GM12878 (cell line): ENCODE data around the gene KATNIP. TPM values are rescaled to one million over a fixed set of nuclear protein-coding genes. Genes with fewer than 3 reads are reported as not detected.
A peak's percentile ranks its signal among the peaks of the same experiment; 100 is the strongest.

Experiments used
- CBX5 ChIP-seq: sonication (generic); IDR thresholded peaks from 2 replicates; pipeline ENCODE4 v1.6.1; 2016; ENCODE audit warnings: low read depth, moderate library complexity, mild to moderate bottlenecking, inconsistent platforms
- CEBPB ChIP-seq, 2 experiments: fragments of 150-350 bp in 1 of 2; IDR thresholded peaks; 2 replicates each; pipeline ENCODE4 v1.6.1; 2012 to 2014; ENCODE audit warnings: low read depth in 2 of 2, low read length in 2 of 2, borderline replicate concordance in 1 of 2, inconsistent platforms in 1 of 2
- CREM ChIP-seq: IDR thresholded peaks from 2 replicates; pipeline ENCODE4 v1.6.1; 2014; ENCODE audit warnings: antibody characterized with exemption, low read depth
- EZH2 ChIP-seq: IDR thresholded peaks from 2 replicates; pipeline ENCODE4 v1.6.1; 2012; ENCODE audit warnings: low read depth, mild to moderate bottlenecking, control low read depth, inconsistent platforms, low read length, borderline replicate concordance; ENCODE audit not compliant: control insufficient read depth
- FOXK2 ChIP-seq: fragments of 450-650 bp; IDR thresholded peaks from 2 replicates; pipeline ENCODE4 v1.6.1; 2017; ENCODE audit warnings: mild to moderate bottlenecking, moderate library complexity
- HDAC6 ChIP-seq: fragments of 200-600 bp; sonication (generic); IDR thresholded peaks from one replicate; pipeline ENCODE4 v1.8.0; 2017; ENCODE audit warnings: antibody characterized with exemption; ENCODE audit not compliant: unreplicated experiment
- IKZF1 ChIP-seq: fragments of 450-650 bp; conservative IDR thresholded peaks from 2 replicates; pipeline ENCODE4 v1.6.1; 2017; ENCODE audit warnings: antibody characterized with exemption, mild to moderate bottlenecking
- IRF4 ChIP-seq: IDR thresholded peaks from 2 replicates; pipeline ENCODE4 v1.6.1; 2011; ENCODE audit warnings: low read depth, low read length
- JUNB ChIP-seq: IDR thresholded peaks from 2 replicates; pipeline ENCODE4 v1.6.1; 2016; ENCODE audit warnings: antibody characterized with exemption, mild to moderate bottlenecking
- JUND ChIP-seq: IDR thresholded peaks from 2 replicates; pipeline ENCODE4 v1.6.1; 2012; ENCODE audit warnings: low read depth, mild to moderate bottlenecking, low read length, improper control_type of control experiment, moderate library complexity
- MEF2B ChIP-seq: fragments of 450-650 bp; IDR thresholded peaks from 2 replicates; pipeline ENCODE4 v1.6.1; 2018; ENCODE audit warnings: mild to moderate bottlenecking, moderate library complexity; ENCODE audit not compliant: partially characterized antibody, poor library complexity, severe bottlenecking
- MTA3 ChIP-seq: IDR thresholded peaks from 2 replicates; pipeline ENCODE4 v1.6.1; 2012; ENCODE audit warnings: low read length, inconsistent platforms, borderline replicate concordance
- NR2C2 ChIP-seq: IDR thresholded peaks from 2 replicates; pipeline ENCODE4 v1.6.1; 2011; ENCODE audit warnings: borderline replicate concordance, low read depth; ENCODE audit not compliant: control insufficient read depth, insufficient read length
- PML ChIP-seq: IDR thresholded peaks from 2 replicates; pipeline ENCODE4 v1.6.1; 2012; ENCODE audit warnings: low read length, inconsistent platforms
- POLR2A ChIP-seq: IDR thresholded peaks from 2 replicates; pipeline ENCODE4 v1.6.1; 2011; ENCODE audit warnings: low read depth, mild to moderate bottlenecking, low read length
- POLR2AphosphoS2 ChIP-seq: IDR thresholded peaks from 2 replicates; pipeline ENCODE4 v1.6.1; 2011; ENCODE audit warnings: low read depth, mild to moderate bottlenecking, low read length, improper control_type of control experiment, moderate library complexity
- RAD21 ChIP-seq: IDR thresholded peaks from 2 replicates; pipeline ENCODE4 v1.6.1; 2011; ENCODE audit warnings: mild to moderate bottlenecking, low read depth, low read length, moderate library complexity; ENCODE audit not compliant: insufficient read depth
- SREBF2 ChIP-seq: IDR thresholded peaks from 2 replicates; pipeline ENCODE4 v1.6.1; 2012; ENCODE audit warnings: mild to moderate bottlenecking, low read length
- SRF ChIP-seq, 2 experiments: IDR thresholded peaks; 2 replicates each; pipeline ENCODE4 v1.6.1; 2011; ENCODE audit warnings: low read depth in 2 of 2, low read length in 2 of 2, mild to moderate bottlenecking in 1 of 2, moderate library complexity in 1 of 2
- TBL1XR1 ChIP-seq: IDR thresholded peaks from 2 replicates; pipeline ENCODE4 v1.6.1; 2012; ENCODE audit warnings: low read depth, low read length, improper control_type of control experiment
- TCF7 ChIP-seq: IDR thresholded peaks from 2 replicates; pipeline ENCODE4 v1.6.1; 2014; ENCODE audit warnings: antibody characterized with exemption, borderline replicate concordance
- YY1 ChIP-seq: IDR thresholded peaks from 2 replicates; pipeline ENCODE4 v1.6.1; 2011; ENCODE audit warnings: low read depth, mild to moderate bottlenecking, low read length
- ZNF24 ChIP-seq: fragments of 450-650 bp; IDR thresholded peaks from 2 replicates; pipeline ENCODE4 v1.6.1; 2017; ENCODE audit warnings: antibody characterized with exemption, mild to moderate bottlenecking
- polyA plus RNA-seq, 11 experiments: library from polyadenylated mRNA; depleted of rRNA in 4 of 11; unstranded in 6 of 11; stranded (reverse) in 5 of 11; fragments of >200 nt; fragmentation: Nextera tagmentation in 4 of 11; fragmentation: Illumina TruSeq in 1 of 11; extraction: Ambion mirVana in 4 of 11; extraction: Trizol in 1 of 11; gene quantifications; 1 replicate in 1 of 11; 2 replicates in 10 of 11; pipeline versions ENCODE4 v1.2.1 to v1.2.3, GENCODE V29; 2011 to 2016; ENCODE audit warnings: inconsistent platforms in 2 of 11, missing spikeins in 2 of 11, low read depth in 1 of 11
- total RNA-seq, 4 experiments: library from RNA; depleted of rRNA in 3 of 4; stranded (reverse); fragments of >200 nt in 3 of 4; fragmentation: Illumina TruSeq in 1 of 4; extraction: Trizol in 1 of 4; gene quantifications; 2 replicates each; pipeline versions ENCODE4 v1.2.1 to v1.2.3, GENCODE V29; 2013 to 2021
- TF ChIP-seq, protein P1 (sequence below): fragments of 450-650 bp; IDR thresholded peaks from 2 replicates; pipeline ENCODE4 v1.6.1; 2017; ENCODE audit warnings: borderline replicate concordance
- TF ChIP-seq, protein P2 (sequence below): fragments of 450-650 bp; conservative IDR thresholded peaks from 2 replicates; pipeline ENCODE4 v1.6.1; 2017; ENCODE audit warnings: mild to moderate bottlenecking, moderate library complexity
- TF ChIP-seq, protein P3 (sequence below): IDR thresholded peaks from 2 replicates; pipeline ENCODE4 v1.6.1; 2012; ENCODE audit warnings: mild to moderate bottlenecking, low read depth, low read length

Gene KATNIP
- total and polyA plus RNA-seq, 10 of the 15 experiments (the other 5 are each of a cell fraction or from before 2014, with no cell fraction given), result 1.6 to 13.8 (median 9.1) TPM

DNA sequence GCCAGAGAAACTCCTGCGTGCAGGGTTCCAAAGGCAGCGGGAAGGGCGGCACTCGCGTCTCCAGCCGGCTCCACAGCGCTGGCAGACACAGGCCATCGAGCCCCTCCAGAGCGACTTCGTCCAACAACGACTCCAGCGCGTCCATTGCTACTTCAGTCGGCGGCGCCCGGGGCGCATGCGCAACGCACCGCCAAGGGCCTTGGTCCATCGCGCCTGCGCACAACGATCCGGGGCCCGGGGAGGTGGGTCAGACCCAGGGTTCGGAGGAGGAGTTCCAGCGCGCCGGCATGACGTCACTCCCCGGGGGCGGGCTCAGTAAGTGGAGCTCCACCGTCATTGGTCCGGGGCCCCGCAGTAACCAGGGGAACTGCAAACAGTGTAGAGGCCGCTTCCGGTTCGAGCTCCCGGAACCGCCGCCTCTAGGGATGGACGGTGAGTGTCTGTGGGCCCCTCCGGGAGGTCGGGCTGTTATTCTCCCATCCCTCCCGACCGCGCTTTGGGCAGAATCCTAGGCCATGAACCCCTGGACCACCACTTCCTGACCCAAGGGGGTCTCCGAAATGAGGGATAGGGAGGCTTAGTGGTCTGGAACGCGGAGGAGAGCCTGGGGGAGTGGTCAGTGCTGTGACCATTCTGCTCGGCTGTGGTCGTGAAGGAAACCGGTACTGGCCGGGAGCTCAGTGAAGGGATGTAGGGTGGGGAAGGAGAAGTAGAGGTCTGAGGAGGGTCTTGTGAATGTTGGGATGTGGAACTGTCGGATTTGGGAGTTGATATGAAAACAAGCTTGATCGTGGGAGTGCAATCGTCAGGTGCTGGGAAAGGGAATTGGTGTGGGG lies at the start of gene KATNIP, which contains the start of gene GTF3C1 (continued):
- TF ChIP-seq, protein P1, sequence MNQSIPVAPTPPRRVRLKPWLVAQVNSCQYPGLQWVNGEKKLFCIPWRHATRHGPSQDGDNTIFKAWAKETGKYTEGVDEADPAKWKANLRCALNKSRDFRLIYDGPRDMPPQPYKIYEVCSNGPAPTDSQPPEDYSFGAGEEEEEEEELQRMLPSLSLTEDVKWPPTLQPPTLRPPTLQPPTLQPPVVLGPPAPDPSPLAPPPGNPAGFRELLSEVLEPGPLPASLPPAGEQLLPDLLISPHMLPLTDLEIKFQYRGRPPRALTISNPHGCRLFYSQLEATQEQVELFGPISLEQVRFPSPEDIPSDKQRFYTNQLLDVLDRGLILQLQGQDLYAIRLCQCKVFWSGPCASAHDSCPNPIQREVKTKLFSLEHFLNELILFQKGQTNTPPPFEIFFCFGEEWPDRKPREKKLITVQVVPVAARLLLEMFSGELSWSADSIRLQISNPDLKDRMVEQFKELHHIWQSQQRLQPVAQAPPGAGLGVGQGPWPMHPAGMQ, result no peak
- TF ChIP-seq ZNF24 (no peak), JUNB (no peak), CREM (peak; percentile 90), POLR2AphosphoS2 (peak; percentile 65; the same call in 1 of the 2 replicates), NR2C2 (no peak), SREBF2 (no peak), IKZF1 (peak; percentile 99), YY1 (peak; percentile 93), RAD21 (no peak), CEBPB (IDR thresholded peaks at IDR 0.05; ENCODE audit: borderline replicate concordance in 1 of 2, low read depth in 2 of 2, low read length in 2 of 2) (no peak), MTA3 (no peak), SRF (IDR thresholded peaks at IDR 0.05; ENCODE audit: low read depth in 2 of 2, low read length in 2 of 2) (no peak), PML (no peak), CBX5 (no peak), IRF4 (no peak), HDAC6 (no peak), EZH2 (no peak), POLR2A (peak; percentile 88), TBL1XR1 (no peak), TCF7 (no peak), MEF2B (peak; percentile 42), JUND (peak; percentile 89), FOXK2 (no peak)
- TF ChIP-seq, protein P2, sequence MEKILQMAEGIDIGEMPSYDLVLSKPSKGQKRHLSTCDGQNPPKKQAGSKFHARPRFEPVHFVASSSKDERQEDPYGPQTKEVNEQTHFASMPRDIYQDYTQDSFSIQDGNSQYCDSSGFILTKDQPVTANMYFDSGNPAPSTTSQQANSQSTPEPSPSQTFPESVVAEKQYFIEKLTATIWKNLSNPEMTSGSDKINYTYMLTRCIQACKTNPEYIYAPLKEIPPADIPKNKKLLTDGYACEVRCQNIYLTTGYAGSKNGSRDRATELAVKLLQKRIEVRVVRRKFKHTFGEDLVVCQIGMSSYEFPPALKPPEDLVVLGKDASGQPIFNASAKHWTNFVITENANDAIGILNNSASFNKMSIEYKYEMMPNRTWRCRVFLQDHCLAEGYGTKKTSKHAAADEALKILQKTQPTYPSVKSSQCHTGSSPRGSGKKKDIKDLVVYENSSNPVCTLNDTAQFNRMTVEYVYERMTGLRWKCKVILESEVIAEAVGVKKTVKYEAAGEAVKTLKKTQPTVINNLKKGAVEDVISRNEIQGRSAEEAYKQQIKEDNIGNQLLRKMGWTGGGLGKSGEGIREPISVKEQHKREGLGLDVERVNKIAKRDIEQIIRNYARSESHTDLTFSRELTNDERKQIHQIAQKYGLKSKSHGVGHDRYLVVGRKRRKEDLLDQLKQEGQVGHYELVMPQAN, result peak; percentile 93
- TF ChIP-seq, protein P3, sequence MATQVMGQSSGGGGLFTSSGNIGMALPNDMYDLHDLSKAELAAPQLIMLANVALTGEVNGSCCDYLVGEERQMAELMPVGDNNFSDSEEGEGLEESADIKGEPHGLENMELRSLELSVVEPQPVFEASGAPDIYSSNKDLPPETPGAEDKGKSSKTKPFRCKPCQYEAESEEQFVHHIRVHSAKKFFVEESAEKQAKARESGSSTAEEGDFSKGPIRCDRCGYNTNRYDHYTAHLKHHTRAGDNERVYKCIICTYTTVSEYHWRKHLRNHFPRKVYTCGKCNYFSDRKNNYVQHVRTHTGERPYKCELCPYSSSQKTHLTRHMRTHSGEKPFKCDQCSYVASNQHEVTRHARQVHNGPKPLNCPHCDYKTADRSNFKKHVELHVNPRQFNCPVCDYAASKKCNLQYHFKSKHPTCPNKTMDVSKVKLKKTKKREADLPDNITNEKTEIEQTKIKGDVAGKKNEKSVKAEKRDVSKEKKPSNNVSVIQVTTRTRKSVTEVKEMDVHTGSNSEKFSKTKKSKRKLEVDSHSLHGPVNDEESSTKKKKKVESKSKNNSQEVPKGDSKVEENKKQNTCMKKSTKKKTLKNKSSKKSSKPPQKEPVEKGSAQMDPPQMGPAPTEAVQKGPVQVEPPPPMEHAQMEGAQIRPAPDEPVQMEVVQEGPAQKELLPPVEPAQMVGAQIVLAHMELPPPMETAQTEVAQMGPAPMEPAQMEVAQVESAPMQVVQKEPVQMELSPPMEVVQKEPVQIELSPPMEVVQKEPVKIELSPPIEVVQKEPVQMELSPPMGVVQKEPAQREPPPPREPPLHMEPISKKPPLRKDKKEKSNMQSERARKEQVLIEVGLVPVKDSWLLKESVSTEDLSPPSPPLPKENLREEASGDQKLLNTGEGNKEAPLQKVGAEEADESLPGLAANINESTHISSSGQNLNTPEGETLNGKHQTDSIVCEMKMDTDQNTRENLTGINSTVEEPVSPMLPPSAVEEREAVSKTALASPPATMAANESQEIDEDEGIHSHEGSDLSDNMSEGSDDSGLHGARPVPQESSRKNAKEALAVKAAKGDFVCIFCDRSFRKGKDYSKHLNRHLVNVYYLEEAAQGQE, result no peak
